ENCODE results near the gene GPBAR1. TPM values are rescaled to one million over a fixed set of nuclear protein-coding genes. Genes with fewer than 3 reads are reported as not detected.

GPBAR1 gene
- total RNA-seq, 1 donor from 2014 or later = 1.6 TPM

GRCh38 chr2:218284106-218284811 is 23.4 kb downstream of the GPBAR1 start:
- no peak for TF ChIP-seq CTCF (IDR thresholded peaks at IDR 0.05; ENCODE audit: partially characterized antibody, unreplicated experiment)
- no peaks in the 10 kb centered on the region for H3K36me3 Mint-ChIP-seq (ENCODE audit: unreplicated experiment)
- peaks cover 2% of the 10 kb centered on the region for H3K9me3 Mint-ChIP-seq (ENCODE audit: unreplicated experiment)
- H3K4me3 Mint-ChIP-seq (ENCODE audit: unreplicated experiment) = no peak overlapping the region
- no peak overlapping the region for H3K27ac Mint-ChIP-seq (ENCODE audit: unreplicated experiment)
- no peak for DNase-seq
- H3K4me1 Mint-ChIP-seq (ENCODE audit: low read depth, unreplicated experiment) = peaks cover 15% of the 10 kb centered on the region
- peaks cover 3% of the 10 kb centered on the region for H3K27me3 Mint-ChIP-seq (ENCODE audit: unreplicated experiment)

GRCh38 chr2:218285604-218286003 is 24.8 kb downstream of the GPBAR1 start:
- no peak for TF ChIP-seq CTCF (IDR thresholded peaks at IDR 0.05; ENCODE audit: partially characterized antibody, unreplicated experiment)
- Mint-ChIP-seq H3K27me3 (ENCODE audit: unreplicated experiment) (peaks cover 1% of the 10 kb centered on the region), H3K27ac (ENCODE audit: unreplicated experiment) (peak overlapping the region; percentile 3), H3K4me1 (ENCODE audit: low read depth, unreplicated experiment) (peaks cover 22% of the 10 kb centered on the region), H3K4me3 (ENCODE audit: unreplicated experiment) (no peak overlapping the region), H3K9me3 (ENCODE audit: unreplicated experiment) (no peaks in the 10 kb centered on the region), H3K36me3 (ENCODE audit: unreplicated experiment) (no peaks in the 10 kb centered on the region)
- DNase-seq = no peak

- no peak for DNase-seq
- Mint-ChIP-seq H3K4me1 (ENCODE audit: low read depth, unreplicated experiment) (peaks cover 19% of the 10 kb centered on the region), H3K27me3 (ENCODE audit: unreplicated experiment) (peaks cover 1% of the 10 kb centered on the region), H3K9me3 (ENCODE audit: unreplicated experiment) (no peaks in the 10 kb centered on the region), H3K4me3 (ENCODE audit: unreplicated experiment) (peak overlapping the region; percentile 21), H3K36me3 (ENCODE audit: unreplicated experiment) (no peaks in the 10 kb centered on the region), H3K27ac (ENCODE audit: unreplicated experiment) (peak overlapping the region; percentile 69)
- TF ChIP-seq CTCF (IDR thresholded peaks at IDR 0.05; ENCODE audit: partially characterized antibody, unreplicated experiment) = no peak
These were observed 26.0 kb downstream of the GPBAR1 start for GRCh38 chr2:218286570-218287459.

GRCh38 chr2:218289639-218290315 is 29.0 kb downstream of the GPBAR1 start:
- Mint-ChIP-seq H3K9me3 (ENCODE audit: unreplicated experiment) (peaks cover 3% of the 10 kb centered on the region), H3K27me3 (ENCODE audit: unreplicated experiment) (peaks cover 3% of the 10 kb centered on the region), H3K27ac (ENCODE audit: unreplicated experiment) (no peak overlapping the region), H3K4me1 (ENCODE audit: low read depth, unreplicated experiment) (peaks cover 18% of the 10 kb centered on the region), H3K4me3 (ENCODE audit: unreplicated experiment) (no peak overlapping the region), H3K36me3 (ENCODE audit: unreplicated experiment) (no peaks in the 10 kb centered on the region)
- DNase-seq = no peak
- no peak for TF ChIP-seq CTCF (IDR thresholded peaks at IDR 0.05; ENCODE audit: partially characterized antibody, unreplicated experiment)
